Keratinocyte (primary cell): Measurements from ENCODE around the gene IFNL1. TPM values are rescaled to one million over a fixed set of nuclear protein-coding genes. Genes with fewer than 3 reads are reported as not detected.

Experiments used
- DNase-seq: peaks from one replicate; pipeline ENCODE4 v3.0.0-alpha.2; 2011; ENCODE audit warnings: low read depth, missing footprints, low spot score
- FAIRE-seq: peaks from 2 replicates; lab custom pipeline; 2011; peaks lifted over from hg19 to GRCh38; lab: Jason Lieb, UNC
- H2AFZ ChIP-seq: 2 replicates; pipeline ENCODE4 v1.6.0; 2012; ENCODE audit warnings: low read length, control low read depth, inconsistent platforms; ENCODE audit not compliant: control insufficient read depth
- H3K27ac ChIP-seq: 2 replicates; pipeline ENCODE4 v1.5.1; 2011; ENCODE audit warnings: low read length; ENCODE audit not compliant: control insufficient read depth, insufficient read depth
- H3K27me3 ChIP-seq: 3 replicates; pipeline ENCODE4 v1.6.0; 2011; ENCODE audit warnings: low read length; ENCODE audit not compliant: control insufficient read depth, insufficient read depth; ENCODE audit errors: extremely low read depth
- H3K36me3 ChIP-seq, 2 experiments: 2 replicates in 1 of 2; 3 replicates in 1 of 2; pipeline ENCODE4 v1.5.1; 2011; ENCODE audit warnings: low read length in 2 of 2, mild to moderate bottlenecking in 1 of 2; ENCODE audit not compliant: control insufficient read depth in 2 of 2, insufficient read depth in 2 of 2; ENCODE audit errors: extremely low read depth in 1 of 2
- H3K4me1 ChIP-seq: 3 replicates; pipeline ENCODE4 v1.5.1; 2011; ENCODE audit warnings: low read length; ENCODE audit not compliant: control insufficient read depth, insufficient read depth; ENCODE audit errors: extremely low read depth
- H3K4me2 ChIP-seq: 3 replicates; pipeline ENCODE4 v1.6.0; 2011; ENCODE audit warnings: low read depth, low read length; ENCODE audit not compliant: control insufficient read depth, insufficient read depth; ENCODE audit errors: extremely low read depth
- H3K4me3 ChIP-seq, 3 experiments: fragments of 200-600 bp in 1 of 3; sonication (generic) in 1 of 3; 2 replicates in 2 of 3; 3 replicates in 1 of 3; pipeline ENCODE4 v1.5.1; 2011 to 2016; ENCODE audit warnings: low read length in 3 of 3, mild to moderate bottlenecking in 3 of 3, control low read depth in 2 of 3, inconsistent platforms in 1 of 3, low read depth in 1 of 3, mixed read lengths in 1 of 3, mixed run types in 1 of 3, moderate library complexity in 1 of 3; ENCODE audit not compliant: control insufficient read depth in 2 of 3, insufficient read depth in 2 of 3; ENCODE audit errors: extremely low read depth in 1 of 3
- H3K79me2 ChIP-seq: 2 replicates; pipeline ENCODE4 v1.6.0; 2012; ENCODE audit warnings: low read length; ENCODE audit not compliant: control insufficient read depth, insufficient read depth
- H3K9ac ChIP-seq: 3 replicates; pipeline ENCODE4 v1.6.0; 2011; ENCODE audit warnings: low read length; ENCODE audit not compliant: control insufficient read depth, insufficient read depth; ENCODE audit errors: extremely low read depth
- H3K9me1 ChIP-seq: 3 replicates; pipeline ENCODE4 v1.6.0; 2011; ENCODE audit warnings: low read length; ENCODE audit not compliant: control insufficient read depth, insufficient read depth; ENCODE audit errors: extremely low read depth
- H3K9me3 ChIP-seq: 2 replicates; pipeline ENCODE4 v1.5.1; 2012; ENCODE audit warnings: low read depth, low read length; ENCODE audit not compliant: control insufficient read depth
- H4K20me1 ChIP-seq: 3 replicates; pipeline ENCODE4 v1.6.0; 2011; ENCODE audit warnings: low read length; ENCODE audit not compliant: control insufficient read depth, insufficient read depth; ENCODE audit errors: extremely low read depth
- CTCF ChIP-seq, 3 experiments: IDR thresholded peaks in 1 of 3; conservative IDR thresholded peaks in 1 of 3; optimal IDR thresholded peaks in 1 of 3; 2 replicates in 2 of 3; 3 replicates in 1 of 3; pipeline versions ENCODE3 to v1.5.1; 2011; ENCODE audit warnings: low read length in 3 of 3, mild to moderate bottlenecking in 3 of 3, moderate library complexity in 2 of 3, control low read depth in 1 of 3, inconsistent platforms in 1 of 3; ENCODE audit not compliant: insufficient read depth in 2 of 3; ENCODE audit errors: extremely low read depth in 1 of 3
- EZH2 ChIP-seq: IDR thresholded peaks from one replicate; pipeline ENCODE4 v1.6.1; 2012; ENCODE audit warnings: inconsistent platforms, mild to moderate bottlenecking, low read length, moderate library complexity
- dilution Hi-C: fragments of 300-500 bp; cut with MboI; formaldehyde crosslinking; loops from one replicate; pipeline ENCODE4 v1.7.0; 2020; ENCODE audit warnings: low sequenced_read_pairs; ENCODE audit not compliant: extremely low pct_ligation_motif_present
- polyA plus RNA-seq, 5 experiments: library from polyadenylated mRNA; depleted of rRNA in 3 of 5; stranded (reverse) in 3 of 5; stranded (forward) in 1 of 5; unstranded in 1 of 5; fragments of >200 nt; gene quantifications; 1 replicate in 1 of 5; 2 replicates in 3 of 5; 3 replicates in 1 of 5; pipeline versions ENCODE4 v1.2.1 to v1.2.3, GENCODE V29; 2011 to 2012; ENCODE audit warnings: missing spikeins in 2 of 5, low read depth in 1 of 5, low replicate concordance in 1 of 5

Gene IFNL1
- polyA plus RNA-seq, 1 donor (not counting 4 experiments of a cell fraction or from before 2014, with no cell fraction given), result not detected

DNA sequence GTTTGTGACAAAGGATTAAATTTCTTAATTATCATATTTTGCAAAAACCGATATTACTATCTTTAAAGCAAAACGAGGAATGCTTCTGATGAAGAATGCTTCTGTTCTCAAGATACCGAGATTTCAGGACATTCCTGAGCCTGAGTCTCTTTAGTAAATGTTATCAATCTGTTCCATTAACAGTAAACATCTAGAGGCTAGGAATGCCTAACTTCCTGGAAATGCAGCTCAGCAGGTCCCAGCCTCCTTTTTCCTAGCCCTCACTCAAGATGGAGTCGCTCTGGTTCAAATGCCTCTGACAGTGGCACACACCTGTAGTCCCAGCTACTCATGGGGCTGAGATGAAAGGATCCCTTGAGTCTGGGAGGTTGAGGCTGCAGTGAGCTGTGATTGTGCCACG lies 45.1 kb upstream of the IFNL1 start:
- H3K9me3 ChIP-seq, result no peaks in the 10 kb centered on the region
- no peak for FAIRE-seq
- peaks cover 3% of the 10 kb centered on the region for H3K4me1 ChIP-seq
- H3K9ac ChIP-seq, result no peak overlapping the region
- no peak for DNase-seq
- H3K36me3 ChIP-seq, result no peaks in the 10 kb centered on the region
- H3K27ac ChIP-seq, result no peak overlapping the region
- peaks cover 24% of the 10 kb centered on the region for H3K27me3 ChIP-seq
- no peaks in the 10 kb centered on the region for H4K20me1 ChIP-seq
- H3K4me2 ChIP-seq, result no peak overlapping the region
- H3K4me3 ChIP-seq, result no peak overlapping the region
- no peak overlapping the region for H2AFZ ChIP-seq
- no peaks in the 10 kb centered on the region for H3K79me2 ChIP-seq
- no peak for TF ChIP-seq EZH2
- TF ChIP-seq CTCF (optimal IDR thresholded peaks at IDR 0.05 in 1 of 3, IDR thresholded peaks at IDR 0.05 in 1 of 3, conservative IDR thresholded peaks at IDR 0.05 in 1 of 3; ENCODE audit: extremely low read depth in 1 of 3, insufficient read depth in 2 of 3, low read length in 3 of 3), result no peak
- H3K9me1 ChIP-seq, result no peaks in the 10 kb centered on the region
- dilution Hi-C loops, result no loop called here

- no peak overlapping the region for H3K27ac ChIP-seq
- H3K9me1 ChIP-seq, result no peaks in the 10 kb centered on the region
- no peaks in the 10 kb centered on the region for H3K9me3 ChIP-seq
- no peak overlapping the region for H3K4me2 ChIP-seq
- H3K4me3 ChIP-seq, result no peak overlapping the region
- TF ChIP-seq CTCF (optimal IDR thresholded peaks at IDR 0.05 in 1 of 3, IDR thresholded peaks at IDR 0.05 in 1 of 3, conservative IDR thresholded peaks at IDR 0.05 in 1 of 3; ENCODE audit: extremely low read depth in 1 of 3, insufficient read depth in 2 of 3, low read length in 3 of 3) (no peak), EZH2 (no peak)
- peaks cover 22% of the 10 kb centered on the region for H3K27me3 ChIP-seq
- FAIRE-seq, result no peak
- no peak overlapping the region for H2AFZ ChIP-seq
- dilution Hi-C loops, result no loop called here
- no peak overlapping the region for H3K9ac ChIP-seq
- H3K36me3 ChIP-seq, result no peaks in the 10 kb centered on the region
- no peak for DNase-seq
- no peaks in the 10 kb centered on the region for H3K79me2 ChIP-seq
- H4K20me1 ChIP-seq, result no peaks in the 10 kb centered on the region
- peaks cover 3% of the 10 kb centered on the region for H3K4me1 ChIP-seq
These were observed 44.4 kb upstream of the IFNL1 start for GRCh38 chr19:39251846-39252245.
